ENCODE results near the gene PARP8.
"Not testable (repeated sequence)": the region's sequence is repeated elsewhere in the genome, so short reads cannot be mapped to it uniquely, and the experiment has no call there.

Gene PARP8

GRCh38 chr5:50687548-50687947, 21.1 kb downstream of the PARP8 start:
- no peak for DNase-seq (ENCODE audit: low read depth)

DNA sequence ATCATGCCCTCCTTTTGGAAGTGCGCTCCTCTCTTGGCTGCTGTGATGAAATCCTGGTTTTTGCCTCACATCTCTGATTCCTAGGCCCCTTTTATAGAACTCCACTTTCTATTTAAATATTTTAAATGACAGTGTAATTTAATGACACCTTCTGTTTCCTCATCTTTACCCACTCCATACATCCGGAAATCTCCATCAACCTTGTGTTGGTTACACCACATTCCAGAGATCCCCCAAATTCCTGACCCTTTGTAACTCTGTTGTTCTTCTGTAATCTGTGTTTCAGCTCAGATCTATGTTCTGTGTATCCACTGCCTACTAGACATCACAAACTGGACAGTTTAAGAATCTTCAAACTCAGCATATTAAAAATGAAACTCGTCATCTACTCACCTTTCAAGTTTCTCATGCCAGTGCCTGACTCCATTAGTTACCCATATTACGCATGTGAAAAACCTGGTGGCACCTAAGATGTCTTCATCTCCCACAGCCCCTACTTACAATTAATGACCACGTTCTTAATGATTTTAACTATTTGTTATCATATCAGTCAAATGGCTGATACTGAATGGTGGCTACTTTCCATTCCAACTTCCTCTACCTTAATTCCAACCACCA, 25.1 kb downstream of the PARP8 start:
- no peak for DNase-seq (ENCODE audit: low read depth)

- no peak for DNase-seq (ENCODE audit: low read depth)
Measured at GRCh38 chr5:50694027-50694590, 27.7 kb downstream of the PARP8 start.

DNA sequence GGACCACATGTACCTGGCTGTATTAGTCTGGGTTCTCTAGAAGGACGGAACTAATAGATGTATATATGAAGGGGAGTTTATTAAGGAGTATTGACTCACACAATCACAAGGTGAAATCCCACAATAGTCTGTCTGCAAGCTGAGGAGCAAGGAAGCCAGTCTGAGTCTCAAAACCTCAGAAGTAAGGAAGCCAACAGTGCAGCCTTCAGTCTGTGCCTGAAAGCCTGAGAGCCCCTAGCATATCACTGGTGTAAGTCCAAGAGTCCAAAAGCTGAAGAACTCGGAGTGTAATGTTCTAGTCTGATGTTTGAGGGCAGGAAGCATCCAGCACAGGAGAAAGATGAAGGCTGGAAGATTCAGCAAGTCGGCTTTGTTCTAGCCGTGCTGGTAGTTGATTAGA, 28.2 kb downstream of the PARP8 start:
- DNase-seq (ENCODE audit: low read depth) = not testable (repeated sequence)

- DNase-seq (ENCODE audit: low read depth) = no peak
Measured at GRCh38 chr5:50697739-50698138, 31.3 kb downstream of the PARP8 start.

GRCh38 chr5:50699737-50700136, 33.3 kb downstream of the PARP8 start:
- no peak for DNase-seq (ENCODE audit: low read depth)

- no peak for DNase-seq (ENCODE audit: low read depth)
Measured at GRCh38 chr5:50700706-50701105, 34.3 kb downstream of the PARP8 start.

DNA sequence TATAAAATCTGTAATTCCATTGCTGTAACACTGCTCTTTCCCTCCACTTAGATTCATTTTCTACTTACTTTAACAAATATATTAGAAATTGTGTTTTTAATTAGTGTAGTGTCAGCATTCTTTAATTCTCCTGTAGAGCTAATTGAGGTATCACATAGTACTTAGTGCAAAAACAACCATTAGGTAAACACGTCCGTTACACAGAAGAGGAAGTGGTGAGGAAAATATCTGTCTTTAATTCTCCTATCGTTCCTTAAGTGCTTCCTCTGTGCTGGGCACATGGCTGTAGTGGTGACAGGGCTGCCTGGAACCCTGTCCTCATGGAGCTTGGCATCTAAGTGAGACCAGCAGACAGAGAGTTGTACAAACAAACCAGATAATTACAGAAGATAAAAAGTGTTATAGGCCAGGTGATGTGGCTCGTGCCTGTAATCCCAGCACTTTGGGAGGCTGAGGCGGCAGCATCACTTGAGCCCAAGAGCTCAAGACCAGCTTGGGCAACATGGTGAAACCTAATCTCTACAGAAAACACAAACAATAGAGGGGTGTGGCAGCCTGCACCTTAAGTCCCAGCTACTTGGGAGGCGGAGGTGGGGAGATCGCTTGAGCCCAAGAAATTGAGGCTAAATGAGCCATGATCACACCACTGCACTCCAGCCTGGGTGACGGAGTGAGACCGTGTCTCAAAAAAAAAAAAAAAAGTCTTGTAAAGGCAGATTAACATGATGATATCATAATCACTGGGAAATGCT, 36.4 kb downstream of the PARP8 start:
- no peak for DNase-seq (ENCODE audit: low read depth)

GRCh38 chr5:50703367-50703666, 36.9 kb downstream of the PARP8 start:
- no peak for DNase-seq (ENCODE audit: low read depth)

GRCh38 chr5:50704730-50705129, 38.3 kb downstream of the PARP8 start:
- no peak for DNase-seq (ENCODE audit: low read depth)

- DNase-seq (ENCODE audit: low read depth) = no peak
Measured at GRCh38 chr5:50709471-50709870, 43.0 kb downstream of the PARP8 start.

GRCh38 chr5:50710838-50711237, 44.4 kb downstream of the PARP8 start:
- DNase-seq (ENCODE audit: low read depth) = no peak

- no peak for DNase-seq (ENCODE audit: low read depth)
Measured at GRCh38 chr5:50711280-50711679, 44.8 kb downstream of the PARP8 start.

DNA sequence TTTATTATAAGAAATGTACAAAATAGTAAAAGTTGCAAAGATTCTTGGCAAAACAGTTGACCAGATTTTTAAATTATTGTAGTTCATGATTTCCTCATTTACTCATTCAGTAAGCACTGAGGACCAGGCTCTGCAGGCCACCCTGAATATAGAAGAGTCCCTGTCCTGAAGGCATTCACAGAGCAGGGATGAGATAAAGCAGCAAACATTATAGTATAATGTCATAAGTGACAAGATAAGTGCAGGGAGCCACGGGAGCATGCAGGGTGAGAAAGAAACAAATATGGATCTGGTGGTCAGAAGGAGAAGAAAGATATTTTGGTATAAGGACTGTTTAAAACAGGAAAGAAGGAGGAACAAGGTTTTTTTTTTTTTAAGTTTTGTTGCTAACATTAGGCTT, 46.0 kb downstream of the PARP8 start:
- no peak for DNase-seq (ENCODE audit: low read depth)

DNA sequence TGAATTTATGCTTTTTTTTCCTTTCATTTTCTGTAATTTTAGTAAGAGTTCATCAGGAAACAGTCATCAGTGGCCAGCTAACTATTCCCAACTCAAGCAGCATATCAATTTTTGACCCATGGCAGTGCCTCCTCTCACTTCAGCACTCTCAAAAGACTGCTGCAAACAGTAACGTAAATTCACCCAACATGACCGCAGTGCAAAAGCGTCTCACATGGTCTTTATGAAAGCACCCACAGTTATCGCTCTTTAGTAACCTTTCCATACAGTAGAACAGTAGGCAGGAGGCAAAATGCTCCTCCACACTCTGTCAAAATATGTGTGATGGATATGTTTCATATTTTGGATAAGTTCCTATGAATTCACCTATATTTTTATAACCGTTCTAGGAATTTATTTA, 48.6 kb downstream of the PARP8 start:
- DNase-seq (ENCODE audit: low read depth) = no peak

GRCh38 chr5:50716134-50716533, 49.7 kb downstream of the PARP8 start:
- DNase-seq (ENCODE audit: low read depth) = no peak

GRCh38 chr5:50717651-50718050, 51.2 kb downstream of the PARP8 start:
- no peak for DNase-seq (ENCODE audit: low read depth)

GRCh38 chr5:50720061-50720710, 53.7 kb downstream of the PARP8 start:
- no peak for DNase-seq (ENCODE audit: low read depth)

GRCh38 chr5:50722223-50722622, 55.8 kb downstream of the PARP8 start:
- no peak for DNase-seq (ENCODE audit: low read depth)

DNA sequence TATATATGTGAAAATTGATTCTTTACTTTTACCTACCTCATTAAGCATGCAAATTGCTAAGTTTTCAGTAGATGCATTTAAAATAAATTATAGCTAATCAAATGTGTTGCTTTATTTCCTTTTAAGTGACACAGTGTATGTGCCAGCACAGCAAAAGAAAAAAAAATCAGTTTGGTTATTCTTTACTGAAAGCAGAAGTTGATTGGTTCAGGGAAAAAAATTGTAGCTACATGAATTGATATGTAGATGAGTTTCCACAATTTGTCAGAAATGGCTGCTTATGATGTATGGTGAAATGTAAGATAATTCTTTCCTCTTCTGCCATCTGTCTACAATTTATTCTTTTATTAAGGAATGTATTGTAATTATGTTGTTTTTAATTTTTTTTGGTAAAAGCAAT, 57.8 kb downstream of the PARP8 start:
- DNase-seq (ENCODE audit: low read depth) = no peak

- DNase-seq (ENCODE audit: low read depth) = no peak
Measured at GRCh38 chr5:50725800-50726474, 59.5 kb downstream of the PARP8 start.

GRCh38 chr5:50726475-50727148, 60.2 kb downstream of the PARP8 start:
- DNase-seq (ENCODE audit: low read depth) = no peak

Data from GM04504 (cell line).